PFSK-1 (cell line): Measurements from ENCODE around the gene FBP2.

Experiments
- FOXP2 ChIP-seq: optimal IDR thresholded peaks from 2 replicates; pipeline ENCODE3; 2011; ENCODE audit warnings: borderline replicate concordance, control low read depth, inconsistent platforms; ENCODE audit not compliant: insufficient read depth; ENCODE audit errors: extremely low read length, extremely low read depth
- POLR2AphosphoS5 ChIP-seq: IDR thresholded peaks from 2 replicates; pipeline ENCODE4 v1.6.1; 2012; ENCODE audit warnings: low read depth, mild to moderate bottlenecking, control low read depth, low read length, moderate library complexity
- SIN3A ChIP-seq: IDR thresholded peaks from 2 replicates; pipeline ENCODE4 v1.6.1; 2012; ENCODE audit warnings: mild to moderate bottlenecking, low read length, moderate library complexity, borderline replicate concordance; ENCODE audit not compliant: insufficient read depth
- TAF1 ChIP-seq: IDR thresholded peaks from 2 replicates; pipeline ENCODE4 v1.6.1; 2012; ENCODE audit warnings: low read length, control low read depth, borderline replicate concordance; ENCODE audit not compliant: insufficient read depth
- TF ChIP-seq, protein P1 (sequence below), 2 experiments: IDR thresholded peaks; 2 replicates each; pipeline versions ENCODE4 v1.6.1 to v1.8.0; 2011 to 2012; ENCODE audit warnings: low read depth in 2 of 2, low read length in 2 of 2, control low read depth in 1 of 2, inconsistent platforms in 1 of 2, mild to moderate bottlenecking in 1 of 2, moderate library complexity in 1 of 2; ENCODE audit not compliant: insufficient read depth in 1 of 2

Gene FBP2

DNA sequence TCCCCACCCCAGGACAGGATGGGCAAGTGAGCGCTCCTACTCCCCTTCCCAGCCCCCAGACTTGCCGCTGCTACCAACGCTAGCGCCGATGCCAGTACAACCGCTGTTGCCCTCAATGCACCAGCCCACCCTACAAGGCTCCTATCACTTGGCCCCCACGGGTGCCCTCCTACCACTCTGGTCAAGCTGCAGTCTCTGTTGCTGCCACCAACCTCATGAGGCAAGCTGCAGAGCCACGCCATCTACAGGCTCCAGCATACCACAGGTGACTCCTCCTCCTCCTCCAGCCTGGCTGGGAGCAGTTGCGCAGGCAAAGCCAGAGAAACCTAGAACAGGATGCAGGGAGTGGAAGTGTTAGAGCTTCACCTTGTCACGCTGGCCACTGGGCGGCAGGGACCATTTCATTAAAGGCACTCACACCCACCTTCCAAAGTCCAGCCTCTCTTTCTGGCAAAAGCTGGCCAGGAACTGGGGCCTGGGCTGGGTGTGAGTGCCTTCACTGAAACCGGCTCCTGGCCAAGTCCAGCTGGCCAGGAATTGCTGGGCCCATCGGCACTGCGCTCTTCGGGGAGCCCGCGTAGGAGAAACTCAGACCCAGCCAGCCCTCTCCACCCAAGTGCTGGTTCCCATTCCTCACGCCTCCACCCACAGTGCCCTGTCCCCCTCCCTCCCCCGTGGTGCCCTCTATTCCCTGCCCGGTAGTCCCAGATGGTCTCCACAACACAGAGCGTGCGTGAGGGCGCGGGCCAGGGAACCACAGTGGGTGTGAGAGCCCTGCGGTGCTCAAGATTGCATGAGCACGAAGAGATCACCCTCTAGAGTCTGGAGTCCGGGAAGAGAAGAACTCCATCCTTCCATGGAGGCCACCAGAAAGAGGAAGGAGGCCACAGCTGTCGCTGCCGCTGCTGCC lies 40.3 kb downstream of the FBP2 start:
- TF ChIP-seq TAF1 (no peak), POLR2AphosphoS5 (no peak), SIN3A (no peak), FOXP2 (no peak)
- TF ChIP-seq, protein P1, sequence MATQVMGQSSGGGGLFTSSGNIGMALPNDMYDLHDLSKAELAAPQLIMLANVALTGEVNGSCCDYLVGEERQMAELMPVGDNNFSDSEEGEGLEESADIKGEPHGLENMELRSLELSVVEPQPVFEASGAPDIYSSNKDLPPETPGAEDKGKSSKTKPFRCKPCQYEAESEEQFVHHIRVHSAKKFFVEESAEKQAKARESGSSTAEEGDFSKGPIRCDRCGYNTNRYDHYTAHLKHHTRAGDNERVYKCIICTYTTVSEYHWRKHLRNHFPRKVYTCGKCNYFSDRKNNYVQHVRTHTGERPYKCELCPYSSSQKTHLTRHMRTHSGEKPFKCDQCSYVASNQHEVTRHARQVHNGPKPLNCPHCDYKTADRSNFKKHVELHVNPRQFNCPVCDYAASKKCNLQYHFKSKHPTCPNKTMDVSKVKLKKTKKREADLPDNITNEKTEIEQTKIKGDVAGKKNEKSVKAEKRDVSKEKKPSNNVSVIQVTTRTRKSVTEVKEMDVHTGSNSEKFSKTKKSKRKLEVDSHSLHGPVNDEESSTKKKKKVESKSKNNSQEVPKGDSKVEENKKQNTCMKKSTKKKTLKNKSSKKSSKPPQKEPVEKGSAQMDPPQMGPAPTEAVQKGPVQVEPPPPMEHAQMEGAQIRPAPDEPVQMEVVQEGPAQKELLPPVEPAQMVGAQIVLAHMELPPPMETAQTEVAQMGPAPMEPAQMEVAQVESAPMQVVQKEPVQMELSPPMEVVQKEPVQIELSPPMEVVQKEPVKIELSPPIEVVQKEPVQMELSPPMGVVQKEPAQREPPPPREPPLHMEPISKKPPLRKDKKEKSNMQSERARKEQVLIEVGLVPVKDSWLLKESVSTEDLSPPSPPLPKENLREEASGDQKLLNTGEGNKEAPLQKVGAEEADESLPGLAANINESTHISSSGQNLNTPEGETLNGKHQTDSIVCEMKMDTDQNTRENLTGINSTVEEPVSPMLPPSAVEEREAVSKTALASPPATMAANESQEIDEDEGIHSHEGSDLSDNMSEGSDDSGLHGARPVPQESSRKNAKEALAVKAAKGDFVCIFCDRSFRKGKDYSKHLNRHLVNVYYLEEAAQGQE (IDR thresholded peaks at IDR 0.05; ENCODE audit: insufficient read depth in 1 of 2, low read depth in 2 of 2, low read length in 2 of 2): no peak

DNA sequence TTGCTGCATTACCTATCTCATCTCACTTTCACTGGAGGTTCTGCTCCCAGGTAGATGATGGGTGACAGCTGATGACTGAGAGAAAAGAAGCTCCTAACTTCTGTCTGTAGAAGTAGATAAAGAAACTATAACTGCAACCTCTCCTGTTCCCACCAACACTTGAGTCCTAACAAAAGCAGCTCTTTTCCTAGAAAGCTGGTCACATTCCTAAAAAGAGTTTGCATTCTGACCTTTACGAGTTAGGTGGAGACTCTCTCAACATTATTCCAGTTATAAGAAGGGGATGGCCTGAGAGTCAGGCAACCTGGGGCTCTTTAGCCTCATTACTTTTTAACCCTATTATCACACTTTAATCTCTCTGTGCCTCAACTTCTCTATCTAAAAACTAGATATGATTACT lies 47.7 kb downstream of the FBP2 start:
- TF ChIP-seq SIN3A (no peak), TAF1 (no peak), FOXP2 (no peak), POLR2AphosphoS5 (no peak)

DNA sequence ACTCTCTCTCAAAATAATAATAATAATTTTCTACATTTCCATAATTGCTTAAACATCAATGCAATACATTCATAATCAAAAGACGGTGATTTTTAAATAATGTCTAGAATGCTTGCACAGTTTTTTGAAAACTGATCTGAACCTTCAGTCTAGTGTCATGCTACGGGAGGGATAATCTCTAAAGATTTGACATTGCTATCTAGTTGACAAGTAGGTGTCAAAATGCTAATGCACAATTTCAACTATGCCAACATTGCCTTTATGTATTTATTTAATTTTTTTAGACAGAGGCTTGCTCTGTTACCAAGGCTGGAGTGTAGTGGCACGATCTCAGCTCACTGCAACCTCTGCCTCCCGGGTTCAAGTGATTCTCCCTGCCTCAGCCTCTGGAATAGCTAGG lies 54.7 kb downstream of the FBP2 start:
- no peak for TF ChIP-seq FOXP2
- TF ChIP-seq, protein P1 (IDR thresholded peaks at IDR 0.05; ENCODE audit: insufficient read depth in 1 of 2, low read depth in 2 of 2, low read length in 2 of 2): no peak
- TF ChIP-seq TAF1: no peak
- TF ChIP-seq SIN3A: no peak
- no peak for TF ChIP-seq POLR2AphosphoS5

DNA sequence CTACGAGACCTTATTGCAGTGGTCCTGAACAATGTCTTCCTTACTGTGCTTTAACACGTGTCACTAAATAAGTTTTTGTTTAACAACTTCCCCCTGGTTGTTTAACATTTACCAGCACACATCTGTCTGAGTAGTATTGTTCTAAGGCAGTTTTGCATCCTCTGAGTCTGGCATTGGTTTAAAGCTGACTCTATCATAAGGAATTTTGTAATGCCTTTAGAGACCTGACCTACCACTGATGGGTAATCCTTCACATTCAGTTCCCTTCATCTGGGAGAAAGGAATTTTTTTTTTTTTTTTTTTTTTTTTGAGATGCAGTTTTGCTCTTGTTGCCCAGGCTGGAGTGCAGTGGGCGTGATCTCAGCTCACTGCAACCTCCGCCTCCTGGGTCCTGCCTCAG lies 58.7 kb downstream of the FBP2 start:
- TF ChIP-seq SIN3A (no peak), POLR2AphosphoS5 (no peak), TAF1 (no peak), FOXP2 (no peak)
- TF ChIP-seq, protein P1 (IDR thresholded peaks at IDR 0.05; ENCODE audit: insufficient read depth in 1 of 2, low read depth in 2 of 2, low read length in 2 of 2): no peak

DNA sequence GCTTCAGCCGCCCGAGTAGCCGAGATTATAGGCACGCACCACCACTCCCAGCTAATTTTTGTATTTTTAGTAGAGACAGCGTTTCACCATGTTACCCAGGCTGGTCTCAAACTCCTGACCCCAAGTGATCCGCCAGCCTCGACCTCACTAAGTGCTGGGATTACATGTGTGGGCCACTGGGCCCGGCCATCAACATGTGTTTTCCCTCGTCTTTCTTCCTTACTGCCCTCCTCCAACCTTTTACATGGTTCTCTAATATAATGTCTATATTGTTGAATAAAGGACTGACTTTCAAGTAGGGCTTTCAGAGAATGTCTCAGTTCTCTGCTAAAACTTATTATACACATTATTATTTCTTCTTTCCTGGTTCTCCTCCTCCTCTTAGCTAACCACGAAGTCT lies 60.0 kb downstream of the FBP2 start:
- TF ChIP-seq, protein P1 (IDR thresholded peaks at IDR 0.05; ENCODE audit: insufficient read depth in 1 of 2, low read depth in 2 of 2, low read length in 2 of 2): no peak
- TF ChIP-seq SIN3A (no peak), POLR2AphosphoS5 (no peak), FOXP2 (no peak), TAF1 (no peak)
